Peyer's patch (tissue), 4 donors: Measurements from ENCODE around the gene USP24.

Experiments used
- CTCF ChIP-seq, 6 experiments: fragments of 450-650 bp in 4 of 6; fragments of 200-600 bp in 2 of 6; sonication (generic) in 1 of 6; IDR thresholded peaks; one replicate each; pipeline ENCODE4 v1.5.1; 2017 to 2019; ENCODE audit warnings: antibody characterized with exemption in 6 of 6, mild to moderate bottlenecking in 3 of 6, moderate library complexity in 1 of 6
- POLR2A ChIP-seq, 2 donors: fragments of 450-650 bp; IDR thresholded peaks; one replicate each; pipeline ENCODE4 v1.5.1; 2017; ENCODE audit warnings: antibody characterized with exemption in 2 of 2, mild to moderate bottlenecking in 2 of 2, moderate library complexity in 2 of 2

- TF ChIP-seq CTCF (IDR thresholded peaks at IDR 0.05) (no peak), POLR2A (IDR thresholded peaks at IDR 0.05) (no peak)
Measured at GRCh38 chr1:55033265-55033614, 181.9 kb downstream of the USP24 start.
